Left lung (tissue), 10 donors: ENCODE measurements around the gene BUB1B. TPM values are rescaled to one million over a fixed set of nuclear protein-coding genes. Genes with fewer than 3 reads are reported as not detected.
"Not testable (repeated sequence)": the region's sequence is repeated elsewhere in the genome, so short reads cannot be mapped to it uniquely, and the experiment has no call there.

Source experiments
- ATAC-seq: fragments of 200-7000 bp; cut with Tn5 transposase; one replicate; pipeline ENCODE4 v1.9.1; 2020; ENCODE audit warnings: moderate library complexity
- DNase-seq, 4 donors: peaks; one replicate each; pipeline ENCODE4 v3.0.0-alpha.2; 2013 to 2020
- H3K27ac ChIP-seq, 2 donors: fragments of 200-600 bp; sonication (generic) in 1 of 2; one replicate each; pipeline versions ENCODE4 v1.5.0 to v1.8.0; 2020 to 2021
- H3K27me3 ChIP-seq, 2 donors: fragments of 200-600 bp; sonication (generic) in 1 of 2; one replicate each; pipeline versions ENCODE4 v1.5.0 to v1.8.0; 2020 to 2021
- H3K36me3 ChIP-seq, 2 donors: fragments of 200-600 bp; sonication (generic) in 1 of 2; one replicate each; pipeline versions ENCODE4 v1.5.0 to v1.8.0; 2020 to 2021
- H3K4me1 ChIP-seq, 2 donors: fragments of 200-600 bp; one replicate each; pipeline ENCODE4 v1.8.0; 2021
- H3K4me3 ChIP-seq, 2 donors: fragments of 200-600 bp; sonication (generic) in 1 of 2; one replicate each; pipeline versions ENCODE4 v1.5.0 to v1.8.0; 2020 to 2021; ENCODE audit warnings: mild to moderate bottlenecking in 1 of 2
- H3K9me3 ChIP-seq, 2 donors: fragments of 200-600 bp; sonication (generic) in 1 of 2; one replicate each; pipeline versions ENCODE4 v1.5.0 to v1.8.0; 2020 to 2021
- intact Hi-C, 2 donors: fragments of 100-400 bp; cut with DNase I; formaldehyde crosslinking; loops; one replicate each; pipeline versions ENCODE4 v1.11.2 to v1.14.2; 2022
- polyA plus RNA-seq, 6 donors: library from polyadenylated mRNA; unstranded; fragments of 120-200 nt; gene quantifications; one replicate each; pipeline ENCODE4 v1.2.1, GENCODE V29; 2013; ENCODE audit not compliant: insufficient read length in 6 of 6
- total RNA-seq, 2 donors: library from RNA; stranded (reverse); fragmentation: NEBNext Ultra II Directional; extraction: Animal tissue kit (Norgen Biotek cat#: 25700); gene quantifications; one replicate each; pipeline ENCODE4 v1.2.1, GENCODE V29; 2021
- TF ChIP-seq, protein P1 (sequence below), 2 donors: fragments of 200-600 bp; sonication (generic) in 1 of 2; IDR thresholded peaks; one replicate each; pipeline versions ENCODE4 v1.5.0 to v1.8.0; 2021; ENCODE audit warnings: antibody characterized with exemption in 2 of 2
- donor health status: DM: no; HTN: yes; CAD: no.
- donor health status: DM: no; HTN: no; CAD: no.

Gene BUB1B
- total and polyA plus RNA-seq, 8 donors, result 4.6 to 54.5 (median 25.9) TPM

DNA sequence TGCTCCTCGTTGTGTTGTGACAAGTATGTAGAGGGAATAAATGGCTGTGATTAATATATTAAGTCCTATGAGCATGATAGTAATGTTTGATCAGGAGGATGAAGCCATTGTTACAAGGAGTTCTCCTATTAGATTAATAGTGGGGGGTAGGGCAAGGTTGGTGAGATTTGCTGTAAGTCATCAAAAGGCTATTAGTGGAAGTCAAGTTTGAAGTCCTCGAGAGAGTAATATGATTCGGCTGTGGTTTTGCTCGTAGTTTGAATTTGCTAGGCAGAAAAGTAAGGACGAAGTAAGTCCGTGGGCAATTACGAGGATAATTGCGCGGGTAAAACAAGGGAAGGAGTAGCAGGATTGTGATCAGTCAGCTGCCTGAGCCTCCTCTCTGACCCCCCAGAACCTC is 26.0 kb upstream of the BUB1B start:
- no peaks in the 10 kb centered on the region for H3K27me3 ChIP-seq
- no peaks in the 10 kb centered on the region for H3K9me3 ChIP-seq
- H3K4me3 ChIP-seq, result no peak overlapping the region
- H3K27ac ChIP-seq, result no peak overlapping the region
- TF ChIP-seq, protein P1, sequence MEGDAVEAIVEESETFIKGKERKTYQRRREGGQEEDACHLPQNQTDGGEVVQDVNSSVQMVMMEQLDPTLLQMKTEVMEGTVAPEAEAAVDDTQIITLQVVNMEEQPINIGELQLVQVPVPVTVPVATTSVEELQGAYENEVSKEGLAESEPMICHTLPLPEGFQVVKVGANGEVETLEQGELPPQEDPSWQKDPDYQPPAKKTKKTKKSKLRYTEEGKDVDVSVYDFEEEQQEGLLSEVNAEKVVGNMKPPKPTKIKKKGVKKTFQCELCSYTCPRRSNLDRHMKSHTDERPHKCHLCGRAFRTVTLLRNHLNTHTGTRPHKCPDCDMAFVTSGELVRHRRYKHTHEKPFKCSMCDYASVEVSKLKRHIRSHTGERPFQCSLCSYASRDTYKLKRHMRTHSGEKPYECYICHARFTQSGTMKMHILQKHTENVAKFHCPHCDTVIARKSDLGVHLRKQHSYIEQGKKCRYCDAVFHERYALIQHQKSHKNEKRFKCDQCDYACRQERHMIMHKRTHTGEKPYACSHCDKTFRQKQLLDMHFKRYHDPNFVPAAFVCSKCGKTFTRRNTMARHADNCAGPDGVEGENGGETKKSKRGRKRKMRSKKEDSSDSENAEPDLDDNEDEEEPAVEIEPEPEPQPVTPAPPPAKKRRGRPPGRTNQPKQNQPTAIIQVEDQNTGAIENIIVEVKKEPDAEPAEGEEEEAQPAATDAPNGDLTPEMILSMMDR (IDR thresholded peaks at IDR 0.05), result no peak
- intact Hi-C loops, result no loop called here
- ATAC-seq (no peak), DNase-seq (no peak)
- no peaks in the 10 kb centered on the region for H3K36me3 ChIP-seq
- H3K4me1 ChIP-seq, result no peaks in the 10 kb centered on the region

DNA sequence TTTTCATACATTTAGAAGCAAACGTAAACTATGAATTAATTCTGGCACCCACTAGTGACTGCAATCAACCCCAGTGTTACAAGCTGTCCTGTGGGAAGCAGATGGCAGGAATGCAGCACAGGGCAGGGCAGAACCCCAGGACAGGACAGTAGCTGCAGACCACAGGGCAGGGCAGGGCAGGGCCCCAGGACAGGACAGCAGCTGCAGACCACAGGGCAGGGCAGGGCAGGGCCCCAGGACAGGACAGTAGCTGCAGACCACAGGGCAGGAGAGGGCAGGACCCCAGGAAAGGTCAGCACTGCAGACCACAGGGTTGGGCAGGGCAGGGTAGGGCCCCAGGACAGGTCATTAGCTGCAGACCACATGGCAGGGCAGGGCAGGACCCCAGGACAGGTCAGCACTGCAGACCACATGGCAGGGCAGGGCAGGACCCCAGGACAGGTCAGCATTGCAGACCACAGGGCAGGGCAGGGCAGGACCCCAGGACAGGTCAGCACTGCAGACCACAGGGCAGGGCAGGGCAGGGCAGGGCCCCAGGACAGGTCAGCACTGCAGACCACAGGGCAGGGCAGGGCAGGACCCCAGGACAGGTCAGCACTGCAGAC is 24.9 kb upstream of the BUB1B start:
- H3K4me1 ChIP-seq, H3K27ac ChIP-seq, H3K36me3 ChIP-seq, ATAC-seq, H3K4me3 ChIP-seq, H3K9me3 ChIP-seq, H3K27me3 ChIP-seq, intact Hi-C loops, DNase-seq: not testable (repeated sequence)

DNA sequence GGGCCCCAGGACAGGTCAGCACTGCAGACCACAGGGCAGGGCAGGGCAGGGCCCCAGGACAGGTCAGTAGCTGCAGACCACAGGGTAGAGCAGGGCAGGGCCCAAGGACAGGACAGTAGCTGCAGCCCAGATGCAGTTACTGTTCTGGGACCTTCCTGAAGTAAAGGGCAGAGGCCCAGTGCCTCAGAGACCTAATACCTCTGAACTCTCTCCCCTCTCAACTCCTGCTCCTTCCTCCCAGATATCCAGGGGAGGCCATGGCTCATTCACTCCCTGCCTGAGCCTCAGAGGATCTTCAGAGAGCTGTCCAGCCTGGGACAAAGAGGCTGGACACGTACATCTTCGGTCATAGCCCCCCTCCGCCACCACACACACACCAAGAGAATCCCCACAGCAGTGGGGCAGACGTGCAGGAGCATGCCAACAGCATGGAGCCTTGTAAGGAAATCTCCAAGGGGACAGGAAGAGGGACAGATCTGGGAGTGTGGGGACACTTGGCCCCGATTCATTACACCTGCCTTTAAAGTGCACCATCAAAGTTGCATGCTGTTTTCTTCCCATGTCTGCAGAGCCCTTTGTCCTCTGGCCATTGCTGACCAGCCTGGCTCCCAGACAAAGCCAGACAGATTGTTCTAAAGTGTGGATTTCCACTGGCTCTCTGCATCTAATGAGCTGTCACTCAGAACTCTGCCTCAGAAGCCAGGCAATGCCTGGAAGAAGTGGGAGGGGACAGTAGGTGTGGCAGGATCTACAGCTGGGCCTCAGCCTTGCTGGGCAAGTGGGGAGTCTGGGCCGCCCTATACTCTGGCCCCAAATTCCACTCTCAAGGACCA is 24.2 kb upstream of the BUB1B start:
- Histone ChIP-seq H3K27me3 (no peaks in the 10 kb centered on the region), H3K36me3 (no peaks in the 10 kb centered on the region), H3K4me1 (no peaks in the 10 kb centered on the region), H3K27ac (no peak overlapping the region), H3K9me3 (no peaks in the 10 kb centered on the region), H3K4me3 (no peak overlapping the region)
- intact Hi-C loops, result no loop called here
- DNase-seq (no peak), ATAC-seq (no peak)
- TF ChIP-seq, protein P1 (IDR thresholded peaks at IDR 0.05), result no peak

DNA sequence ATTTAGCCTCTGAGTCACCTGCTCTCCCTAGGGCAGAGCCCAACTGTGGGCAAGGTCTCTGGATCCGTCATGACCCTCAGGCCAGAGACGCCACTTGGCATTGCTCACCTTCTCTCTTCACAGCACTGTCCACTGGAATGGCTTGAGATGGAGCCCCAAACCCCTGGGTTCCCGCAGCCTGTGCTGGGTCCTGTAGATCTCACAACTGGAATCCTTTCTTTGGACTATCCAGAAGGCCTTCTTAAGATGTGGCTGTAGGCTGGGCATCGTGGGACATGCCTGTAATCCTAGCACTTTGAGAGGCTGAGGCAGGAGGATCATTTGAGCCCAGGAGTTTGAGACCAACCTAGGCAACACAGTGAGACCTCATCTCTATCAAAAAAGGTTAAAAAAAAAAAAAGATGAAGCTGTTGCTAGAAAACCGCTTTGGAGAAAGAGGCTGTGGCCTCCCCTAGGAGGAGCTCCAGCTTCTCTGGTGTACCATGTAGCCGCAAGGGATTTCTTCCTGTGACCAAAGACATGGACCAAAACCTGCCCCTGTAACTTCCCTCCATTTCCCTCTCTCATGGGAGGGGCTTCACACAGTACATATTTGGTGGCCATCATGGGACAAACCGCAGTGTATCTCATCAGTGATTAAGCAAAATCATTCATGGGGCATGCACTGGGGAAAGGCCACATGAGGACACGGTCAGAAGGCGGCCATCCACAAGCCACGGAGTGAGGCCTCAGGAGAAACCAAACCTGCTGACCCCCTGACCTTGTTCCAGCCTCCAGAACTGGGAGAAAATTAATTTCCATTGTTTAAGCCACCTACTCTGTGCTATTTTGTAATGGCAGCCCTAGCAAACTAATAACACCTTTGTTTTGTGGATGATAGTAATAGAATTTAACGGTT is 23.3 kb upstream of the BUB1B start:
- intact Hi-C loops, result no loop called here
- no peaks in the 10 kb centered on the region for H3K36me3 ChIP-seq
- TF ChIP-seq, protein P1 (IDR thresholded peaks at IDR 0.05), result no peak
- no peak for ATAC-seq
- H3K4me1 ChIP-seq, result no peaks in the 10 kb centered on the region
- no peak overlapping the region for H3K4me3 ChIP-seq
- no peaks in the 10 kb centered on the region for H3K9me3 ChIP-seq
- no peaks in the 10 kb centered on the region for H3K27me3 ChIP-seq
- DNase-seq, result no peak
- no peak overlapping the region for H3K27ac ChIP-seq

DNA sequence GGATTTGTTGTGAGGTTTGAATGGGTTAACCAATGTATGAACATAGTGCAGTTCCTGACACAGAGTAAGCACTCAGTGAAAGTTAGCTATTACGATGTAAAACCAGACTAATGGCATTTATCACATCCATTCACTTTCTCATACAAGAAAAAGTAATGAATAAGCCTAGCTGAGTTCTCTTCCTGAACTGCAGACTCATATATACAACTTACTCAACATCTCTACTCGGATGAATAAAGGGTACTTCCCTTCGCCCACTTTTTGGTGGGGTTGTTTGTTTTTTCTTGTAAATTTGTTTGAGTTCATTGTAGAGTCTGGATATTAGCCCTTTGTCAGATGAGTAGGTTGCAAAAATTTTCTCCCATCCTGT is 22.7 kb upstream of the BUB1B start:
- ATAC-seq, H3K4me1 ChIP-seq, H3K36me3 ChIP-seq, H3K27ac ChIP-seq, intact Hi-C loops, H3K9me3 ChIP-seq, H3K4me3 ChIP-seq, H3K27me3 ChIP-seq, DNase-seq: not testable (repeated sequence)

DNA sequence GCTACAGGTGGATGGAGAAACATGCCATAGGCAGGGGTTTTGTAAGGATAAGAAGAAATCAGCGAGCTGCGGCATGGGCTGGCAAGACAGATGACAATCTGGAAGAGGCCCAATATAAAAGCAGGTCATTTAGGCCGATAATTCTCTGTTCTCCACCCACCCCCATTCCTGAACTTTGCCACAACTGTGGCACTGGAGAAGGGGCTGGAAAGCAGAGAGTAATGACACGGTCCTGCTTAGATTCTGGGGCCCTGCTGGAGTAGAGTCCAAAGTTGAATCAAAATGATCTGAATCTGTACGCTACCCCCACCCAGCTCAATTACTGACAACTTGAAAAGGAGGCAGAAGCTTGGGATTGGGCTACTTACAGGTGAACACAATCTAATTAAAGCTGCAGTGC is 18.4 kb upstream of the BUB1B start:
- intact Hi-C loops, result no loop called here
- no peak for ATAC-seq
- H3K4me3 ChIP-seq, result no peak overlapping the region

More for the DNA sequence above, 18.4 kb upstream of the BUB1B start:
- Histone ChIP-seq H3K27me3 (no peaks in the 10 kb centered on the region), H3K36me3 (no peaks in the 10 kb centered on the region), H3K4me1 (no peaks in the 10 kb centered on the region), H3K27ac (no peak overlapping the region), H3K9me3 (no peaks in the 10 kb centered on the region)
- DNase-seq, result no peak
- TF ChIP-seq, protein P1 (IDR thresholded peaks at IDR 0.05), result no peak
